Mucosa of gallbladder (tissue), 1 donor: ENCODE data around the gene C2CD3. TPM values are rescaled to one million over a fixed set of nuclear protein-coding genes. Genes with fewer than 3 reads are reported as not detected.
A peak's percentile ranks its signal among the peaks of the same experiment; 100 is the strongest.

Source experiments
- DNase-seq: peaks from one replicate; pipeline ENCODE4 v3.0.0-alpha.2; 2020; ENCODE audit warnings: low spot score
- total RNA-seq: library from RNA; stranded (reverse); gene quantifications from one replicate; pipeline ENCODE4 v1.2.1, GENCODE V29; 2021
- donor health status: DM: no; HTN: no; CAD: no.

C2CD3 gene
- total RNA-seq, 1 donor from 2014 or later: 24.8 TPM

GRCh38 chr11:74018331-74019005 is 152.3 kb downstream of the C2CD3 start:
- peak; percentile 95 for DNase-seq

- DNase-seq: no peak
Measured at GRCh38 chr11:74017631-74018030, 153.2 kb downstream of the C2CD3 start.

- no peak for DNase-seq
Measured at GRCh38 chr11:74015919-74016684, 154.7 kb downstream of the C2CD3 start.

- no peak for DNase-seq
Measured at GRCh38 chr11:74014880-74015279, 155.9 kb downstream of the C2CD3 start.

GRCh38 chr11:74013141-74013540 is 157.7 kb downstream of the C2CD3 start:
- no peak for DNase-seq

- DNase-seq: no peak
Measured at GRCh38 chr11:74012074-74012809, 158.6 kb downstream of the C2CD3 start.

GRCh38 chr11:74011360-74012073 is 159.3 kb downstream of the C2CD3 start:
- DNase-seq: no peak

GRCh38 chr11:74010306-74011300 is 160.2 kb downstream of the C2CD3 start:
- DNase-seq: no peak

GRCh38 chr11:74009675-74010305 is 161.0 kb downstream of the C2CD3 start:
- no peak for DNase-seq

- no peak for DNase-seq
Measured at GRCh38 chr11:74009230-74009547, 161.6 kb downstream of the C2CD3 start.

GRCh38 chr11:74008373-74009229 is 162.2 kb downstream of the C2CD3 start, which contains the start of gene UCP3:
UCP3 (minus strand) TSS chr11:74009085; CDS start chr11:74007042, 2,043 bp downstream.
- DNase-seq: no peak

- no peak for DNase-seq
Measured at GRCh38 chr11:74007691-74008372, 163.0 kb downstream of the C2CD3 start.

- DNase-seq: no peak
Measured at GRCh38 chr11:74006743-74007304, 164.0 kb downstream of the C2CD3 start.

- DNase-seq: no peak
Measured at GRCh38 chr11:74005721-74006517, 164.9 kb downstream of the C2CD3 start.

GRCh38 chr11:74004759-74005615 is 165.8 kb downstream of the C2CD3 start:
- no peak for DNase-seq

- DNase-seq: no peak
Measured at GRCh38 chr11:74004046-74004695, 166.6 kb downstream of the C2CD3 start.
